ENCODE results near the gene TAS2R8. TPM values are rescaled to one million over a fixed set of nuclear protein-coding genes. Genes with fewer than 3 reads are reported as not detected.
"Not testable (repeated sequence)": the region's sequence is repeated elsewhere in the genome, so short reads cannot be mapped to it uniquely, and the experiment has no call there.

Gene TAS2R8
- total and polyA plus RNA-seq, 2 experiments from 2014 or later: 0.45 TPM; not detected in 1

DNA sequence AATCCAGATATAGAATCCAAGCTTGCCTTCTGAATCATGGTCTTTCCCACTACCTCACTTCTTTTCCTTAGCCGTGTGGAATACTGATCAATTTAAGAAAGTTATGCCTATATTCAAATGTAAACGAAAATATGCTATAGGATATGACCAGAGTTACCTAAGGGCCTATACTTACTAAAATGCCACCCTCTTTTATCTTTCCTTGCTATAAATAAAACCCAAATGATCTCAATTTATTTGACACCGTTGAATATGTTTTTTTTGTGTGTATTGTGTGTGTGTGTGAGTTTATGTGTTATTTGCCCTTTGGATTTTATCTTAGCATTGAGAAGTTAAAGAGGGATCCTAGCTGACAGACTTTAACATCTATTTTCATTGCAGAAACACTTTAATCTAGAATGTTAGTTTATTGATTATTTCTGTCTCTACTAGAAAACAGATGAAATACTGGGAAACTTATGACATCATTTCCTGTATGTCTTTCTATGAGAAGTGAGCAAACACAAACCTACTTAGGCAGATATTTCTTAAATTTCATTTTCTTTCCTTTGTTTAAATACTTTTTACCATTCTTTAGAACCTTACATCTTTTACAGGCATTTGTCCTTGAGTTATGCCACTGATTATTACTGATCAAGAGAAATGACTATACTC, 4.9 kb upstream of the TAS2R8 start:
- DNase-seq (ENCODE audit: low read depth in 1 of 2, low spot score in 1 of 2): no peak

DNA sequence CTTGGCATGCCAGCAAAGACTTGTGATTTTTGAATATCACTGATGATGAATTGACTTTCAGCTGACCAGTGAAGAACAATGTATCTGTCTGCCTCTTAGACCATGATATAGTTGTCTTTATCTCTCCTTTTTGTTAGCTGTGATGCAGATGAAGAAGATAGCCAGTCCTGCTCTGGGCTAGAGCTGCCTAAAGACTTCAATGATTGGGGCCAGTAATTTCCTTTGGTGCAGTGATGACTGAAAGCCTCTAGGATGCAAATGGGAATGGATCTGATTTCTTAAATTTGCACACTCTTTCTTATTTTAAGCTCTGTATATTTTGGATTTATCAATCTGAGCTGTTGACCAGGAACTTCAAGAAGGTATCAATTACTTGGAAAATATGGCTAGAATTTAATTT, 3.0 kb upstream of the TAS2R8 start, which contains the start of gene TAS2R9:
TAS2R9 (minus strand) TSS at position 101 of the 400 bp plus-strand sequence; CDS start at position 8, 93 bp downstream.
- H3K9me3 ChIP-seq (ENCODE audit: low read depth): no peaks in the 10 kb centered on the region
- TF ChIP-seq, protein P1, sequence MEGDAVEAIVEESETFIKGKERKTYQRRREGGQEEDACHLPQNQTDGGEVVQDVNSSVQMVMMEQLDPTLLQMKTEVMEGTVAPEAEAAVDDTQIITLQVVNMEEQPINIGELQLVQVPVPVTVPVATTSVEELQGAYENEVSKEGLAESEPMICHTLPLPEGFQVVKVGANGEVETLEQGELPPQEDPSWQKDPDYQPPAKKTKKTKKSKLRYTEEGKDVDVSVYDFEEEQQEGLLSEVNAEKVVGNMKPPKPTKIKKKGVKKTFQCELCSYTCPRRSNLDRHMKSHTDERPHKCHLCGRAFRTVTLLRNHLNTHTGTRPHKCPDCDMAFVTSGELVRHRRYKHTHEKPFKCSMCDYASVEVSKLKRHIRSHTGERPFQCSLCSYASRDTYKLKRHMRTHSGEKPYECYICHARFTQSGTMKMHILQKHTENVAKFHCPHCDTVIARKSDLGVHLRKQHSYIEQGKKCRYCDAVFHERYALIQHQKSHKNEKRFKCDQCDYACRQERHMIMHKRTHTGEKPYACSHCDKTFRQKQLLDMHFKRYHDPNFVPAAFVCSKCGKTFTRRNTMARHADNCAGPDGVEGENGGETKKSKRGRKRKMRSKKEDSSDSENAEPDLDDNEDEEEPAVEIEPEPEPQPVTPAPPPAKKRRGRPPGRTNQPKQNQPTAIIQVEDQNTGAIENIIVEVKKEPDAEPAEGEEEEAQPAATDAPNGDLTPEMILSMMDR (IDR thresholded peaks at IDR 0.05; ENCODE audit: low read depth, low read length): no peak
- H3K4me3 ChIP-seq: no peak within 1 kb of the TSS

More for the DNA sequence above, 4.9 kb upstream of the TAS2R8 start:
- Histone ChIP-seq H3K27ac (no peak overlapping the region), H3K4me1 (ENCODE audit: low read depth) (no peaks in the 10 kb centered on the region), H3K36me3 (no peaks in the 10 kb centered on the region), H3K9me3 (ENCODE audit: low read depth) (no peaks in the 10 kb centered on the region), H3K27me3 (no peaks in the 10 kb centered on the region), H3K4me3 (no peak overlapping the region)
- TF ChIP-seq, protein P1 (IDR thresholded peaks at IDR 0.05; ENCODE audit: low read depth, low read length): no peak

DNA sequence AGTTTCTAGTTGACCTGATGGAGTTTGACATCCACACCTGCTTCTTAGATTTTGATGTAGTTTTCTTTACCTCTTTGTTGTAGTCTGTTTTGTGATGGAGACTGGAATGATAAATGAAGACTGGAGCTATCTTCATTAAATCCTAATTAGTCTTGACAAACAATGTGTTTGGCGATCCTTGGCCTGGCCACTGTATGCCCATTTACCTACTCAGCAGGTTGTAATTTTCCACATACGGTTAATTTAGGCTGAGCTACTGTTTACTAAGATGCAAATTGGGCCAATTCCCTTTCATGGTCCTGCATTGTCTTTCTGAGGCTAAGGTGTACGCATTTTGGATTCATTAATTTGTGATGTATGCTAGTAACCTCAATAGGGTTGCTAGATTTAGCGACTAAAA, 4.5 kb downstream of the TAS2R8 start, which contains the start of gene TAS2R7:
TAS2R7 (minus strand) TSS at position 41 of the 400 bp plus-strand sequence. CDS start 57 bp downstream, outside the sequence.
- Histone ChIP-seq H3K36me3 (no peaks in the 10 kb centered on the region), H3K27me3 (no peaks in the 10 kb centered on the region), H3K9me3 (ENCODE audit: low read depth) (no peaks in the 10 kb centered on the region), H3K4me3 (no peak within 1 kb of the TSS), H3K27ac (no peak within 1 kb of the TSS), H3K4me1 (ENCODE audit: low read depth) (no peaks in the 10 kb centered on the region)
- TF ChIP-seq, protein P1 (IDR thresholded peaks at IDR 0.05; ENCODE audit: low read depth, low read length): no peak
- no peak for DNase-seq (ENCODE audit: low read depth in 1 of 2, low spot score in 1 of 2)

More for the DNA sequence above, 3.0 kb upstream of the TAS2R8 start, which contains the start of gene TAS2R9:
- H3K36me3 ChIP-seq: no peaks in the 10 kb centered on the region
- H3K27ac ChIP-seq: no peak within 1 kb of the TSS
- no peaks in the 10 kb centered on the region for H3K4me1 ChIP-seq (ENCODE audit: low read depth)
- no peak for DNase-seq (ENCODE audit: low read depth in 1 of 2, low spot score in 1 of 2)
- H3K27me3 ChIP-seq: no peaks in the 10 kb centered on the region

- Histone ChIP-seq H3K36me3 (no peaks in the 10 kb centered on the region), H3K4me3 (no peak overlapping the region), H3K27ac (no peak overlapping the region), H3K4me1 (ENCODE audit: low read depth) (no peaks in the 10 kb centered on the region), H3K27me3 (no peaks in the 10 kb centered on the region), H3K9me3 (ENCODE audit: low read depth) (no peaks in the 10 kb centered on the region)
- no peak for DNase-seq (ENCODE audit: low read depth in 1 of 2, low spot score in 1 of 2)
- TF ChIP-seq, protein P1 (IDR thresholded peaks at IDR 0.05; ENCODE audit: low read depth, low read length): no peak
These were observed 5.3 kb downstream of the TAS2R8 start for GRCh38 chr12:10801741-10802140.

GRCh38 chr12:10794222-10794621, 12.9 kb downstream of the TAS2R8 start:
- no peaks in the 10 kb centered on the region for H3K4me1 ChIP-seq (ENCODE audit: low read depth)
- no peak overlapping the region for H3K27ac ChIP-seq
- DNase-seq (ENCODE audit: low read depth in 1 of 2, low spot score in 1 of 2): no peak
- TF ChIP-seq, protein P1 (IDR thresholded peaks at IDR 0.05; ENCODE audit: low read depth, low read length): no peak
- H3K27me3 ChIP-seq: no peaks in the 10 kb centered on the region
- H3K36me3 ChIP-seq: no peaks in the 10 kb centered on the region
- H3K9me3 ChIP-seq (ENCODE audit: low read depth): no peaks in the 10 kb centered on the region
- H3K4me3 ChIP-seq: no peak overlapping the region

DNA sequence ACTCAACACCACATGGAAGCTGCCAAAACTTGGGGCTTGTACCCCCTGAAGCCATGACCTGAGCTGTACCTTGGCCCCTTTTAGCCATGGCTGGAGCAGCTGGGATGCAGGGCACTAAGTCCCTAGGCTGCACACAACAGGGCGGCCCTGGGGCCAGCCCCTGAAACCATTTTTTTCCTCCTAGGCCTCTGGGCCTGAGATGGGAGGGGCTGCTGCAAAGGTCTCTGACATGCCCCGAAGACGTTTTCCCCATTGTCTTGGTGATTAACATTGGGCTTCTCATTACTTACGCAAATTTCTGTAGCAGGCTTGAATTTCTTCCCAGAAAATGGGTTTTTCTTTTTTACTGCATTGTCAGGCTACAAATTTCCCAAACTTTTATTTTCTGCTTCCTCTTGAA, 15.3 kb downstream of the TAS2R8 start:
- not testable (repeated sequence) for H3K27me3 ChIP-seq

More for the DNA sequence above, 15.3 kb downstream of the TAS2R8 start:
- H3K27ac ChIP-seq; H3K4me1 ChIP-seq (ENCODE audit: low read depth); DNase-seq (ENCODE audit: low read depth in 1 of 2, low spot score in 1 of 2); H3K9me3 ChIP-seq (ENCODE audit: low read depth); H3K4me3 ChIP-seq; H3K36me3 ChIP-seq: not testable (repeated sequence)

Data from cardiac muscle cell (in vitro differentiated cells and primary cell).